GM12874 (cell line): ENCODE results near the gene RGS5.

Experiments used
- CTCF ChIP-seq: IDR thresholded peaks from 2 replicates; pipeline ENCODE4 v1.5.1; 2011; ENCODE audit warnings: low read depth, mild to moderate bottlenecking, control low read depth, low read length, moderate library complexity; ENCODE audit not compliant: insufficient read depth

Gene RGS5

GRCh38 chr1:163169553-163169952 lies 33.2 kb downstream of the RGS5 start:
- no peak for TF ChIP-seq CTCF

- TF ChIP-seq CTCF = no peak
Observed at GRCh38 chr1:163168053-163168452, 34.7 kb downstream of the RGS5 start.

- TF ChIP-seq CTCF = no peak
Observed at GRCh38 chr1:163166886-163167555, 35.7 kb downstream of the RGS5 start.

- TF ChIP-seq CTCF = no peak
Observed at GRCh38 chr1:163165119-163165518, 37.6 kb downstream of the RGS5 start.

GRCh38 chr1:163163881-163164582 lies 38.7 kb downstream of the RGS5 start:
- no peak for TF ChIP-seq CTCF

- TF ChIP-seq CTCF = no peak
Observed at GRCh38 chr1:163163163-163163562, 39.6 kb downstream of the RGS5 start.

- TF ChIP-seq CTCF = no peak
Observed at GRCh38 chr1:163162381-163162914, 40.3 kb downstream of the RGS5 start.
